PFSK-1 (cell line): ENCODE measurements around the gene SSR2.

Source experiments
- FOXP2 ChIP-seq: optimal IDR thresholded peaks from 2 replicates; pipeline ENCODE3; 2011; ENCODE audit warnings: borderline replicate concordance, control low read depth, inconsistent platforms; ENCODE audit not compliant: insufficient read depth; ENCODE audit errors: extremely low read length, extremely low read depth
- POLR2AphosphoS5 ChIP-seq: IDR thresholded peaks from 2 replicates; pipeline ENCODE4 v1.6.1; 2012; ENCODE audit warnings: low read depth, mild to moderate bottlenecking, control low read depth, low read length, moderate library complexity
- REST ChIP-seq, 2 experiments: IDR thresholded peaks; 2 replicates each; pipeline versions ENCODE4 v1.6.1 to v1.8.0; 2011 to 2012; ENCODE audit warnings: low read depth in 2 of 2, low read length in 2 of 2, control low read depth in 1 of 2, inconsistent platforms in 1 of 2, mild to moderate bottlenecking in 1 of 2, moderate library complexity in 1 of 2; ENCODE audit not compliant: insufficient read depth in 1 of 2
- SIN3A ChIP-seq: IDR thresholded peaks from 2 replicates; pipeline ENCODE4 v1.6.1; 2012; ENCODE audit warnings: mild to moderate bottlenecking, low read length, moderate library complexity, borderline replicate concordance; ENCODE audit not compliant: insufficient read depth
- TAF1 ChIP-seq: IDR thresholded peaks from 2 replicates; pipeline ENCODE4 v1.6.1; 2012; ENCODE audit warnings: low read length, control low read depth, borderline replicate concordance; ENCODE audit not compliant: insufficient read depth

GRCh38 chr1:156006666-156007376 is 13.9 kb downstream of the SSR2 start:
- TF ChIP-seq POLR2AphosphoS5 (no peak), TAF1 (no peak), REST (IDR thresholded peaks at IDR 0.05; ENCODE audit: insufficient read depth in 1 of 2, low read depth in 2 of 2, low read length in 2 of 2) (no peak), FOXP2 (no peak), SIN3A (no peak)
